GM12891 (cell line): ENCODE results near the gene BARHL2.

Experiments
- POLR2A ChIP-seq: IDR thresholded peaks from 2 replicates; pipeline ENCODE4 v1.6.1; 2011; ENCODE audit warnings: low read depth, low read length, control low read depth
- POLR2AphosphoS5 ChIP-seq: IDR thresholded peaks from 2 replicates; pipeline ENCODE4 v1.6.1; 2011; ENCODE audit warnings: low read depth, low read length, control low read depth
- POU2F2 ChIP-seq: IDR thresholded peaks from 2 replicates; pipeline ENCODE4 v1.6.1; 2011; ENCODE audit warnings: low read depth, mild to moderate bottlenecking, control low read depth, low read length, moderate library complexity
- SPI1 ChIP-seq: IDR thresholded peaks from 2 replicates; pipeline ENCODE4 v1.6.1; 2011; ENCODE audit warnings: low read depth, low read length, control low read depth
- TAF1 ChIP-seq: IDR thresholded peaks from 2 replicates; pipeline ENCODE4 v1.6.1; 2011; ENCODE audit warnings: low read depth, low read length, control low read depth

DNA sequence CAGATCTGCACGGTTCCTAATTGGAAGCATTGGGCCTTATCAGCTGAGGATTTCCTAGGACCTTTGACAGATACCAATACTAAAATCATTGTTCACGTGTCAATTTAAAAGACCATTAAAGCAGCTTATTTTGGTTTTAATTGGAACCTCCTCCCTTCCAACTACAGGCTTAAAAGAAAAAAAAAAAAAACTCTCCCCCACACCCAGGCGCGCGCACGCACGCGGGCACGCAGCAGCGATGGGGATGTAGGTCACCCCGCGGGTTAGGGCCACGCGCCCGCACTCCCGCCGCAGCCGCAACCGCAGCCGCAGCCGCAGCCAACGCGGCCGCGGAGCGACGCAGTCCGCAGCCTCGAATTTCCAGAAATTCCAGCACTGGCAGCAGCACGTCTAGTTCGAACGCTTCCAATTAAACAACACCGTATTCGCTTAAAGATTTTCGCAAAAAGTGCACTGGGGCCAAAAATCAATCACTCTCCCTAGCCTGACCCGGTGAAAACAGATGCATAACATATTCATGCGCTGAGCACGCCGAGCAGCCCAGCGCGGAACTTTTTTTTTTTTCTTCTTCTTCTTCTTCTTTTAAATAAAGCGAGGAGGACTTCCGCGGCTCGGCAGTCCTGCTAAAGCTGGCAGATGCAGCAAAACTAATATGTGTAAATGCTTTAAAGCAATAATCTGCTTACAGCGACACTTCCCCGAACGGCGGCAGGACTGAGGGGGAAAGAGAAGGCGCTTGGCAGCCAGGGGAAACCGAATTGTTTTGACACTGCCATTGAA is 13.3 kb upstream of the BARHL2 start:
- TF ChIP-seq POLR2AphosphoS5: no peak
- no peak for TF ChIP-seq POLR2A
- no peak for TF ChIP-seq TAF1
- no peak for TF ChIP-seq SPI1
- no peak for TF ChIP-seq POU2F2
